ENCODE results near the gene FAM53C.

Gene FAM53C

DNA sequence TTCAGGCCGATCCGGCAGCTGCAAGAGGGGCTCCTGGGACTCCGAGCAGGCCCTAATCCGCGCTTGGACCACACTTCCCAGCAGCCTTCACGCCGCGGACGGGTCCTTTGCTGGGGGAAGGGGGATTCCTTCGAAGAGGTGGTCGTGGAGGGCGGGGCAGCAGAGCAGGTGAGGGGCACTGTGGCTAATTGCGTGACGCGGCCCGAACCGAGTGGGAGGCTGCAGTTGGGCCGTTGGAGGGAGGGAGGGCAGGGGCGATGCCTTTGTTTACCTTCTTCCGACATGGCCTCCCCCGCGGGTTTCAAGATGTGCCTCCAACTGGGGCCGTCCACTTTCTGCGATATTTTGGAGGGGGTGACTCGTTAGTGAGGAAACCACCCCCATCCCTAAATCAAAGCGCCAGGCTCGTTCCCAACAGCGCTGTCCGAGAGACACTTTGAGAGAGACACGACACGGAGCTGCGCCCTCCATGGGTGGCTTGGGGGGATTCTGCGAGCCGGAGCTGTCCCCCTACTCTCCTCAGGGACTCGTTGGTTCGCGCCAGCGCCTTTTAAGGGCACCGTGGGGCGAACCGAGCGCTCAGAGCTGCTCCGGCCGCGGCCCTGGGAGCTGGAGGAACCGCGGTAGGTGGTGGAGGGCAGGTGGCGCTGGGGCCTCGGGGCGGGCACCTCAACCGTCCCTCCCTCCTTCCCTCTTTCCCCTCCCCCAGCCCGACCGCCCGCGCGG, at the start of gene FAM53C:
TSS of gene FAM53C (plus strand) at position 582 of the 726 bp plus-strand sequence. CDS start 3,070 bp downstream, outside the sequence.
- Histone ChIP-seq H3K4me3 (ENCODE audit: low read depth, low read length) (peak within 1 kb of the TSS; percentile 83), H3K4me1 (ENCODE audit: control insufficient read depth, insufficient read depth, low read length) (peaks cover 8% of the 10 kb centered on the region), H3K9me3 (ENCODE audit: control insufficient read depth, insufficient read depth, low read depth, low read length) (no peaks in the 10 kb centered on the region), H3K27ac (ENCODE audit: extremely low read depth, low read depth, low read length) (peak within 1 kb of the TSS; percentile 98), H3K36me3 (ENCODE audit: control insufficient read depth in 2 of 2, insufficient read depth in 1 of 2, low read length in 2 of 2) (peaks cover 12 to 33% of the 10 kb centered on the region in 2 experiments)
- POLR2A ChIA-PET, result interaction anchor here (0.6 to 3.7 kb wide), 22 partner anchors 10 to 305 kb away, joined by 3 to 114 read pairs (median 4); partner anchors contain the start of genes BRD8, CDC23, EGR1 and ETF1
- CTCF ChIA-PET, result interaction anchor here (2.2 to 17.0 kb wide), 2 partner anchors 15 to 115 kb away, joined by 8 to 273 read pairs; partner anchors contain the start of gene KDM3B
- TF ChIP-seq ZNF660 (tag by site-specific recombination; IDR thresholded peaks at IDR 0.05), result peak; percentile 95
- TF ChIP-seq ZNF529 (tag by site-specific recombination; IDR thresholded peaks at IDR 0.05; ENCODE audit: insufficient replicate concordance), result no peak
- TF ChIP-seq ZNF121 (tag by site-specific recombination; IDR thresholded peaks at IDR 0.05), result no peak
- TF ChIP-seq ZNF670 (tag by site-specific recombination; IDR thresholded peaks at IDR 0.05; ENCODE audit: low read depth), result no peak
- TF ChIP-seq GLIS1 (tag by site-specific recombination; IDR thresholded peaks at IDR 0.05), result peak; percentile 67; the same call in 1 of the 2 replicates
- TF ChIP-seq, protein P1, sequence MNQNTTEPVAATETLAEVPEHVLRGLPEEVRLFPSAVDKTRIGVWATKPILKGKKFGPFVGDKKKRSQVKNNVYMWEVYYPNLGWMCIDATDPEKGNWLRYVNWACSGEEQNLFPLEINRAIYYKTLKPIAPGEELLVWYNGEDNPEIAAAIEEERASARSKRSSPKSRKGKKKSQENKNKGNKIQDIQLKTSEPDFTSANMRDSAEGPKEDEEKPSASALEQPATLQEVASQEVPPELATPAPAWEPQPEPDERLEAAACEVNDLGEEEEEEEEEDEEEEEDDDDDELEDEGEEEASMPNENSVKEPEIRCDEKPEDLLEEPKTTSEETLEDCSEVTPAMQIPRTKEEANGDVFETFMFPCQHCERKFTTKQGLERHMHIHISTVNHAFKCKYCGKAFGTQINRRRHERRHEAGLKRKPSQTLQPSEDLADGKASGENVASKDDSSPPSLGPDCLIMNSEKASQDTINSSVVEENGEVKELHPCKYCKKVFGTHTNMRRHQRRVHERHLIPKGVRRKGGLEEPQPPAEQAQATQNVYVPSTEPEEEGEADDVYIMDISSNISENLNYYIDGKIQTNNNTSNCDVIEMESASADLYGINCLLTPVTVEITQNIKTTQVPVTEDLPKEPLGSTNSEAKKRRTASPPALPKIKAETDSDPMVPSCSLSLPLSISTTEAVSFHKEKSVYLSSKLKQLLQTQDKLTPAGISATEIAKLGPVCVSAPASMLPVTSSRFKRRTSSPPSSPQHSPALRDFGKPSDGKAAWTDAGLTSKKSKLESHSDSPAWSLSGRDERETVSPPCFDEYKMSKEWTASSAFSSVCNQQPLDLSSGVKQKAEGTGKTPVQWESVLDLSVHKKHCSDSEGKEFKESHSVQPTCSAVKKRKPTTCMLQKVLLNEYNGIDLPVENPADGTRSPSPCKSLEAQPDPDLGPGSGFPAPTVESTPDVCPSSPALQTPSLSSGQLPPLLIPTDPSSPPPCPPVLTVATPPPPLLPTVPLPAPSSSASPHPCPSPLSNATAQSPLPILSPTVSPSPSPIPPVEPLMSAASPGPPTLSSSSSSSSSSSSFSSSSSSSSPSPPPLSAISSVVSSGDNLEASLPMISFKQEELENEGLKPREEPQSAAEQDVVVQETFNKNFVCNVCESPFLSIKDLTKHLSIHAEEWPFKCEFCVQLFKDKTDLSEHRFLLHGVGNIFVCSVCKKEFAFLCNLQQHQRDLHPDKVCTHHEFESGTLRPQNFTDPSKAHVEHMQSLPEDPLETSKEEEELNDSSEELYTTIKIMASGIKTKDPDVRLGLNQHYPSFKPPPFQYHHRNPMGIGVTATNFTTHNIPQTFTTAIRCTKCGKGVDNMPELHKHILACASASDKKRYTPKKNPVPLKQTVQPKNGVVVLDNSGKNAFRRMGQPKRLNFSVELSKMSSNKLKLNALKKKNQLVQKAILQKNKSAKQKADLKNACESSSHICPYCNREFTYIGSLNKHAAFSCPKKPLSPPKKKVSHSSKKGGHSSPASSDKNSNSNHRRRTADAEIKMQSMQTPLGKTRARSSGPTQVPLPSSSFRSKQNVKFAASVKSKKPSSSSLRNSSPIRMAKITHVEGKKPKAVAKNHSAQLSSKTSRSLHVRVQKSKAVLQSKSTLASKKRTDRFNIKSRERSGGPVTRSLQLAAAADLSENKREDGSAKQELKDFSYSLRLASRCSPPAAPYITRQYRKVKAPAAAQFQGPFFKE (tag by site-specific recombination; IDR thresholded peaks at IDR 0.05; ENCODE audit: borderline replicate concordance), result no peak
- peak; percentile 63 for TF ChIP-seq ZNF341 (tag by site-specific recombination; IDR thresholded peaks at IDR 0.05; ENCODE audit: low read depth)
- peak; percentile 70 for TF ChIP-seq IKZF3 (tag by site-specific recombination; IDR thresholded peaks at IDR 0.05)
- TF ChIP-seq, protein P2, sequence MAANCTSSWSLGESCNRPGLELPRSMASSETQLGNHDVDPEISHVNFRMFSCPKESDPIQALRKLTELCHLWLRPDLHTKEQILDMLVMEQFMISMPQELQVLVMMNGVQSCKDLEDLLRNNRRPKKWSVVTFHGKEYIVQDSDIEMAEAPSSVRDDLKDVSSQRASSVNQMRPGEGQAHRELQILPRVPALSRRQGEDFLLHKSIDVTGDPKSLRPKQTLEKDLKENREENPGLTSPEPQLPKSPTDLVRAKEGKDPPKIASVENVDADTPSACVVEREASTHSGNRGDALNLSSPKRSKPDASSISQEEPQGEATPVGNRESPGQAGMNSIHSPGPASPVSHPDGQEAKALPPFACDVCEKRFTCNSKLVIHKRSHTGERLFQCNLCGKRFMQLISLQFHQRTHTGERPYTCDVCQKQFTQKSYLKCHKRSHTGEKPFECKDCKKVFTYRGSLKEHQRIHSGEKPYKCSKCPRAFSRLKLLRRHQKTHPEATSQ (tag by site-specific recombination; IDR thresholded peaks at IDR 0.05), result no peak
- TF ChIP-seq ZNF214 (tag by site-specific recombination; IDR thresholded peaks at IDR 0.05; ENCODE audit: borderline replicate concordance), result no peak
- no peak for TF ChIP-seq ZNF701 (tag by site-specific recombination; IDR thresholded peaks at IDR 0.05)
- TF ChIP-seq ZNF501 (tag by site-specific recombination; IDR thresholded peaks at IDR 0.05), result peak; percentile 65; the same call in 1 of the 2 replicates
- TF ChIP-seq ZNF2 (tag by site-specific recombination; IDR thresholded peaks at IDR 0.05), result peak; percentile 75
- no peak for TF ChIP-seq ZNF785 (tag by site-specific recombination; IDR thresholded peaks at IDR 0.05)
- TF ChIP-seq ZNF114 (tag by site-specific recombination; IDR thresholded peaks at IDR 0.05), result no peak
- TF ChIP-seq, protein P3, sequence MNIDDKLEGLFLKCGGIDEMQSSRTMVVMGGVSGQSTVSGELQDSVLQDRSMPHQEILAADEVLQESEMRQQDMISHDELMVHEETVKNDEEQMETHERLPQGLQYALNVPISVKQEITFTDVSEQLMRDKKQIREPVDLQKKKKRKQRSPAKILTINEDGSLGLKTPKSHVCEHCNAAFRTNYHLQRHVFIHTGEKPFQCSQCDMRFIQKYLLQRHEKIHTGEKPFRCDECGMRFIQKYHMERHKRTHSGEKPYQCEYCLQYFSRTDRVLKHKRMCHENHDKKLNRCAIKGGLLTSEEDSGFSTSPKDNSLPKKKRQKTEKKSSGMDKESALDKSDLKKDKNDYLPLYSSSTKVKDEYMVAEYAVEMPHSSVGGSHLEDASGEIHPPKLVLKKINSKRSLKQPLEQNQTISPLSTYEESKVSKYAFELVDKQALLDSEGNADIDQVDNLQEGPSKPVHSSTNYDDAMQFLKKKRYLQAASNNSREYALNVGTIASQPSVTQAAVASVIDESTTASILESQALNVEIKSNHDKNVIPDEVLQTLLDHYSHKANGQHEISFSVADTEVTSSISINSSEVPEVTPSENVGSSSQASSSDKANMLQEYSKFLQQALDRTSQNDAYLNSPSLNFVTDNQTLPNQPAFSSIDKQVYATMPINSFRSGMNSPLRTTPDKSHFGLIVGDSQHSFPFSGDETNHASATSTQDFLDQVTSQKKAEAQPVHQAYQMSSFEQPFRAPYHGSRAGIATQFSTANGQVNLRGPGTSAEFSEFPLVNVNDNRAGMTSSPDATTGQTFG (tag by site-specific recombination; IDR thresholded peaks at IDR 0.05; ENCODE audit: borderline replicate concordance), result 0 out of 2 replicates have a peak, but pooled peaks have one; percentile 43
- peak; percentile 66 for TF ChIP-seq KLF8 (tag by site-specific recombination; IDR thresholded peaks at IDR 0.05)
- TF ChIP-seq ZNF777 (tag by site-specific recombination; IDR thresholded peaks at IDR 0.05; ENCODE audit: borderline replicate concordance), result peak; percentile 15; the same call in 1 of the 2 replicates
- no peak for TF ChIP-seq ZNF571 (tag by site-specific recombination; IDR thresholded peaks at IDR 0.05)
- TF ChIP-seq HOXA7 (CRISPR knock-in tag; IDR thresholded peaks at IDR 0.05; ENCODE audit: borderline replicate concordance), result no peak
- peak; percentile 98 for TF ChIP-seq ZBTB8A (tag by site-specific recombination; IDR thresholded peaks at IDR 0.05)
- peak; percentile 61; the same call in 1 of the 2 replicates for TF ChIP-seq KLF9 (tag by site-specific recombination; IDR thresholded peaks at IDR 0.05; ENCODE audit: low read depth)
- TF ChIP-seq ZSCAN30 (tag by site-specific recombination; IDR thresholded peaks at IDR 0.05), result peak; percentile 3
- no peak for TF ChIP-seq GLI2 (tag by site-specific recombination; IDR thresholded peaks at IDR 0.05; ENCODE audit: borderline replicate concordance, low read depth)
- 0 out of 2 replicates have a peak, but pooled peaks have one; percentile 32 for TF ChIP-seq ZSCAN16 (tag by site-specific recombination; IDR thresholded peaks at IDR 0.05)
- no peak for TF ChIP-seq ZNF248 (tag by site-specific recombination; IDR thresholded peaks at IDR 0.05)
- TF ChIP-seq, protein P4, sequence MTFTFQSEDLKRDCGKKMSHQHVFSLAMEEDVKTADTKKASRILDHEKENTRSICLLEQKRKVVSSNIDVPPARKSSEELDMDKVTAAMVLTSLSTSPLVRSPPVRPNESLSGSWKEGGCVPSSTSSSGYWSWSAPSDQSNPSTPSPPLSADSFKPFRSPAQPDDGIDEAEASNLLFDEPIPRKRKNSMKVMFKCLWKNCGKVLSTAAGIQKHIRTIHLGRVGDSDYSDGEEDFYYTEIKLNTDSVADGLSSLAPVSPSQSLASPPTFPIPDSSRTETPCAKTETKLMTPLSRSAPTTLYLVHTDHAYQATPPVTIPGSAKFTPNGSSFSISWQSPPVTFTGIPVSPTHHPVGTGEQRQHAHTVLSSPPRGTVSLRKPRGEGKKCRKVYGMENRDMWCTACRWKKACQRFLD (tag by site-specific recombination; IDR thresholded peaks at IDR 0.05), result no peak
